GM19395 (cell line): ENCODE data around the gene INSL3.

Experiments used
- ATAC-seq: cut with Tn5 transposase; IDR thresholded peaks from one replicate; pipeline ENCODE4 v1.9.1; 2021; ENCODE audit warnings: mild to moderate bottlenecking, moderate library complexity; ENCODE audit not compliant: unreplicated experiment

Gene INSL3, protein sequence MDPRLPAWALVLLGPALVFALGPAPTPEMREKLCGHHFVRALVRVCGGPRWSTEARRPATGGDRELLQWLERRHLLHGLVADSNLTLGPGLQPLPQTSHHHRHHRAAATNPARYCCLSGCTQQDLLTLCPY

DNA sequence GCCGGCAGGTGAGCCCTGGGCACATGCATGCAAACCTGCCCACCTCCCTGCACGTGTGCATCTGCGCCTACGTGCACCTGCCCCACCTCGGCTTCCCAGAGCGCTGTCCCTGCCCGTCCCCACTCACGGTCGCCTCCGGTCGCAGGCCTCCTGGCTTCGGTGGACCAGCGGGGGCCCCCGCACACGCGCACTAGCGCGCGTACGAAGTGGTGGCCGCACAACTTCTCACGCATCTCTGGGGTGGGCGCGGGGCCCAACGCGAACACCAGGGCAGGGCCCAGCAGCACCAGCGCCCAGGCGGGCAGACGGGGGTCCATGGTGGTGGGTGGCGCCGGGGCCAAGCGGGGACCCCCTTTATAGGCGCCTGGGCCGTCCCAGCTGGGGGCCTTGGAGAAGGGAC, at the start of gene INSL3:
INSL3 (minus strand) TSS at position 330 of the 400 bp plus-strand sequence; CDS start at position 317, 13 bp downstream.
- ATAC-seq: no peak

DNA sequence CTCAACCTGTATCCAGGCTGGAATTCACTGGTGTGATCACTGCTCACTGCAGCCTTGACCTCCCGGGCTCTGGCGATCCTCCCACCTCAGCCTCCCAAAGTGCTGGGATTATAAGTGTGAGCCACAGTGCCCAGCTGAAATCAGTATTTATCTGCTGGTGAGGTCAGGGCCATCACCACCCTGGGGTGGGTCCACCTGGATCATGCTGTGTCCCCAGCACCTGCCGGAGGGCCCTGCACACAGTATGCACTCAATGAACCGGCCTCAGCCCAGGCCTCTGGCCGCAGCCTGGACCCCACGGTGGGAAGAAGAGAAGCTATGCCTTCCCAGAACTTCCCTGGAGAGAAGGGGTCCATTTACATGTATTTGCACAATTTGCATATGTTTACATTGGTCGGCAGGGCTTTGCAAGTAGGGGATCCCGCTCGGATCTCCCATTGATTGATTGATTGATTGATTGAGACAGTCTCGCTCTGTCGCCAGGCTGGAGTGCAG, 47.8 kb upstream of the INSL3 start:
- no peak for ATAC-seq

DNA sequence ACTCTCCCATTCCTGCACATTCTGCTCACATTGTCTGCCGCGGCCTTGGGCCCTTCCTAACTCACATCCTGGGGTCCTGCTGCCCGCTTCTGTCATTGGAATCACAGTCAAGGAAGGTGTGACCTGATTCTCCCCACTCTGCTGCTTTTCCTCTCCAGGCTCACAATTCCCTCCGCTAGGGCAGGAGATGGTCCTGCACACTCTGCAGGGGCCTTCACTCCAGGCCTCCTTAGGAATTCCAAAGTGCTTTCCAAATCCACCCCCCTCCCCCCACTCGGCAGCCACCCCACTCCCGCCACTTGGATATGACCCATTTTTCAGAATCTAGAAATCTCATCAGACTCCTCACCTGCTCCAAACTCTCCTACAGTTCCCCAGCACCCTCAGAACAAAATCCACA, 47.4 kb upstream of the INSL3 start:
- no peak for ATAC-seq

DNA sequence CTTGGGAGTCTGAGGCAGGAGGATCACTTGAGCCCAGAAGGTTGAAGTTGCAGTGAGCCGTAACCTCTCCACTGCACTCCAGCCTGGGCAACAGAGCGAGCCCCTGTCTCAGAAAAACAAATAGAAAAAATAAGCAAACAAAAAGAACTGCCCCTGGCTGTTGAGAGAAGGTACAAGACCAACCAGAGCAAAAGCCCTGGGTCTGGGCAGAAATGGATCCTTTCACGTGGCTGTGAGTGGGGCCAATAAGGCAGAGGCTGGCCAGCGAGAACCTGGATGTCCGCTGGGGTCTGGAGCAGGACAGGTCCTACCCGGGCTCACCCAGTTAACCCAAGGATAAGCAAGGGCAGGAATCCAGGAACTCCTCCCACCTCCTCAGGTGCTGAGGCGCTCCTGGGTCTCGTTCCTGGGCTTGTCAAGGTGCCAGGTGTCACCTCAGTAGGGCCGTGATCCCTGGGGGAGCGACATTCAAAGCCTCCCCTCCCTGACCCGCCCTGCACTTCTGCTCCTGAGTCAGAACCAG, 45.7 kb upstream of the INSL3 start:
- no peak for ATAC-seq

DNA sequence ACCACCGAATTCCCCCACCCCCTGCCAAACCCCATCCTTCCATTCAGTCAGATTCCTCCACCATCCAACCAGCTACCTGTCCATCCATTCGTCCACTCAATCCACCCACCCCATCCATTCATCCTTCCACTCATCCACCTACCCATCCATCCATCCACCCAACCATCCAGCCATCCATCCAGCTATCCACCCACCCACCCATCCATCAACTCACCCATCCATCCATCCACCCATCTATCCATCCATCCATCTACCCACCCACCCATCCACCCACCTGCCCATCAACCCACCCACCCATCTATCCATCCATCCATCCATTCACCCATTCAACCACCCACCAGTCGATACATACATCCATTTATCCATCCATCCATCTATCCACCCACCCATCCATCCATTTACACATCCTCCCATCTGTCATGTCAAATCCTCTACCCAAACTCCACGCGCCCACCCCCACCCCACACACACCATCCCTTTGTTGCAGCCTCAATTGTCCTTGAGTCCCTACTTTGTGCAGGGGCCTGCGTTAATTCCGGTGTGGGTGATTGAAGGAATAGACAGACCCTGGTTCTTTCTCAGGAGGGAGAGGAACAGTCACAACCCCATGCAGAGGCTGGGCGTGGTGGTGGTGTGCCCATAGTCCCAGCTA, 45.1 kb upstream of the INSL3 start:
- no peak for ATAC-seq

DNA sequence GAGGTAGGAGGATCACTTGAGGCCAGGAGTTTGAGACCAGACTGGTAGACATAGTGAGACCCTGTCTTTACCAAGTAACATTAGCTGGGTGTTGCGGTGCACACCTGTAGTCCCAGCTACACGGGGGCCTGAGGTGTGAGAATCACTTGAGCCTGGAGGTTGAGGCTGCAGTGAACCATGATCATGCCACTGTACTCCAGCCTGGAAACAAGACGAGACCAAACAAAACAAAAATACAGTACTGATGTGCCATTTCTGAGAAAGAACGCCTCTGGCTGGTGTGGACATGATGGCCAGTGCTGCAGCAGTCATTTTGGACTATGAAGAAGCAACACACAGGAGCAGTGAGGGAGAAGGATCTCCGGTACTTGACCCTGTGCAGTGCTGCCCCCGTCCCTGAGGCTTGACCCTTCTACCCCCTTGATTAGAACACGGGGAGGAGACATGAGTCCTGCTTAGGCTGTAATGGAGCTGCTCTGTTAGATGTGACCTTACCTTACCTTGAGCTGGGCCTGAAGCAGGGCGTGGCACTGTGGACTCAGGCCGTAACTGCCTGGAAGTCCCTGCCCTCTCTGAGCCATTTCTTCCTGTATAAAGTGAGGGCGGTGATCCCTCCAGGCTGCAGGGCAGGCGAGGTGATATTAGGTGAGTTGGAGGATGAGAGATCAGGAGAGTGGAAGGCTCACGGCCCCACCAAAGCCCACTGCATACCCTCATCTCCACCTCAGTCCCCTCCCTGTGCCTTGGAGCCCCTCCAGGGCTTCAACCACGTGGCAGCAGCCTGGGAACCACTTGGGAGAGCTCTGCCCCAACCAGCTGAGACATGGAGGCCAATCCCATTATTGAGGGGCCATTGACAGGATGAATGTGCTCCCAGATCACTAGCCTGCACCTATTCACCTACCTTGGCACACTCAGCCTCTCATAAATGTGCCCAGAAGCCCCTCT, 44.3 kb upstream of the INSL3 start:
- ATAC-seq: no peak

DNA sequence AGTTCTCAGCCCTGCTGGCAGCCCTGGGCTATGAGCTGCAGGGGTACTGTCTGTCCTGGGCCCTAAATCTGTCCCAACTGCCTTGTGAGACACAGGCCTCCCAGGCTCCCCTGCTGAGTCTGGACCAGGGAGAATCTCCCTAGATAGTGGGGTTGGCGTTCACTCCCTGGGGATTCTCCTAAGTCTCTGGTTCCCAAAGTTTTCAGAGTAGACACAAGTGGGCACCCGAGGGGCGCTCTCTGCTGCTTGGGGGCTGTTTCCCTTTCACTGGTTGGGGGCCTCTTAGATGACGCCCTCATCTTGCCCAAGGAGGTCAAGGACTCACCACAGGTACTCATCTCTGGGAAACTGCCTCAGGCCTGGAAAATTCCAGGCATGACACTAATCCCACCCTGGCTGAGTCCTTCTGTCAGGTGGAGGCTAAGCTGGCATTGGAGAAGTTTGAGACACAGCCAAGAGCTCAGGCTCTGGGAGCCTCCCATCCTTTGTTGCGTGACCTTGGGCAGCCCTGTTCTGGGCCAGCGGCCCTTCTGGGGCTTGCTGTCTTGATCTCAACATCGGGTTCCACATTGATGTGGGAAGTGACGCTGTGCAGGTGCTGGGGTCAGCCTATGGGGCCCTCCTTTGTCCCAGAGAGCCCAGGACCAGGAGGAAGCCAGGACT, 42.3 kb upstream of the INSL3 start:
- no peak for ATAC-seq

DNA sequence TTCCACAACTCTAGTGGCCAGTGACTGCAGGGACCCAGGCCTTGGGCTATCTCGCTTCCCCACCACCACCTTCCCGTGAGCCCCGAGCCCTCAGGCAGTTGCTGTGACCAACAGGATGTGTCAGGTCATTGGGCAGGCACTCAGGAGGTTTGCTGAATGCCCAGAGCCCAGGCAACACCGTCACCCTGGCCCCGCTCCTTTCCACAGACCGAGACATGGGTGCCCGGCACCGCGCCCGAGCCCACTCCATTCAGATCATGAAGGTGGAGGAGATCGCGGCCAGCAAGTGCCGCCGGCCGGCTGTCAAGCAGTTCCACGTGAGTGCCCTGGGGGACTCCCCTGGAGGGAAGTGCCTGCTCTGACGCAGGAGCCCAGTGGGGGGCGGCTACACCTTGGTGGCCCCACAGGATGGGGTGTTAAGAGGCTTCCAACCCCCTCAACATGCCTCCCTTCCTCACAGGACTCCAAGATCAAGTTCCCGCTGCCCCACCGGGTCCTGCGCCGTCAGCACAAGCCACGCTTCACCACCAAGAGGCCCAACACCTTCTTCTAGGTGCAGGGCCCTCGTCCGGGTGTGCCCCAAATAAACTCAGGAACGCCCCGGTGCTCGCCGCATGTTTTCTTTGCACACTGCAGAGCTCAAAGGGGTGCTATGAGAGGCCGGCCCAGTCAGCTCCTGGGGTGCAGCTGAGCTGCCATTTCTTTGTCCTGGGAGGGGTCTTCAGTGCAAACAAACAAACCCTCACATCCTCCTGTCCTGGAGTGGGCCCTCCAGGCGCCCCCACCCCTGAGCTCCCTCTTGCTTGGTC, 41.6 kb upstream of the INSL3 start:
- ATAC-seq: no peak

DNA sequence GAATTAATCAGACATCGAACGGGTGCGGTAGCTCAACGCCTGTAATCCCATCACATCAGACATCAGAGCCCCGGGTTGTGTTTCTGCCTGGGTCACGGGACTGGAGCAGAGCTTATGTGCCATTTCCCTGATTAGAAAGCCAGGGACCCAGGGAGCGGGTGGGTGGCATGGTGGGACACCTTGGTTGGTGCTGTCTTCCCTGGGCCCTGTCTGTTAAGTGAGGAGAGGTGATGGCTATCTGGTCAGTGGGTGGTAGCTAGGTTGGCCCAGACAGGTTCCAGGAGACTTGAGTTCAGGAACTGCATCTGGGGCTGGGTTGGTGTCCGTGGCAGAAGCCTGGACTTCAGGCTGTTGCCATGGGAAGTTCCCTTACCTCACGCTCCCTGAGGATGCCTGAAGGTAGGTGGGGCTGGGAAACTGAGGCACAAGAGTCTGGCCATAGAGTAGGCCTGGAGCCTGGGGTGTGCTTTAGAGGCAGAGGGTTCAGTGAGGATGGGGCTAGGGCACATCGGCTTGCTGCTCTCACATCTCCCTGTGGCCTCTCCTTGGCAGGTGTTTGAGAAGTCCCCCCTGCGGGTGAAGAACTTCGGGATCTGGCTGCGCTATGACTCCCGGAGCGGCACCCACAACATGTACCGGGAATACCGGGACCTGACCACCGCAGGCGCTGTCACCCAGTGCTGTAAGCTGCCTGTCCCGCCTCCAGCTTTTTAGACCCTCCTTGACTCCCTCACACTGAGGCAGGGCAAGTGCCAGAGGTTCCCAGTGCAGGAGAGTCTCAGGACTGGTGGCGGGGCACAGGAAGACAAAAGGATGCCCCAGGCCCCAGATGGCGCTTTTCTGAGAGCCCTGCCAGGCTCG, 40.5 kb upstream of the INSL3 start:
- ATAC-seq: no peak

DNA sequence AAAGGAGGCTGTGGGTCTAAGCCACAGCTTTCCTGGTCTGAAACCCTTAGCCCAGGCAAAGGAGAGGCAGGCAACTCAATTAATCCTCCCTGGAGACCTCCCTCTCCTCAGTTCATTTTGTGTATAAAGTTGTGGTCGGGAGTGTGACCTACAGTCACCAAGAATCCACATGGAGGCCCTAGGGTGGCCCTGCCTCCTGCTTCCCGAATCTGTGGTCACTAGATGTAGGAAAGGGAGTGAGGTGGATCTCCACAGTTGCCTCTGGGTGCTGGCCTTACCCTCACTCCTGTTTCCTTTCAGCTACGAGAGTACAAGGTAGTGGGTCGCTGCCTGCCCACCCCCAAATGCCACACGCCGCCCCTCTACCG, 39.7 kb upstream of the INSL3 start:
- no peak for ATAC-seq

DNA sequence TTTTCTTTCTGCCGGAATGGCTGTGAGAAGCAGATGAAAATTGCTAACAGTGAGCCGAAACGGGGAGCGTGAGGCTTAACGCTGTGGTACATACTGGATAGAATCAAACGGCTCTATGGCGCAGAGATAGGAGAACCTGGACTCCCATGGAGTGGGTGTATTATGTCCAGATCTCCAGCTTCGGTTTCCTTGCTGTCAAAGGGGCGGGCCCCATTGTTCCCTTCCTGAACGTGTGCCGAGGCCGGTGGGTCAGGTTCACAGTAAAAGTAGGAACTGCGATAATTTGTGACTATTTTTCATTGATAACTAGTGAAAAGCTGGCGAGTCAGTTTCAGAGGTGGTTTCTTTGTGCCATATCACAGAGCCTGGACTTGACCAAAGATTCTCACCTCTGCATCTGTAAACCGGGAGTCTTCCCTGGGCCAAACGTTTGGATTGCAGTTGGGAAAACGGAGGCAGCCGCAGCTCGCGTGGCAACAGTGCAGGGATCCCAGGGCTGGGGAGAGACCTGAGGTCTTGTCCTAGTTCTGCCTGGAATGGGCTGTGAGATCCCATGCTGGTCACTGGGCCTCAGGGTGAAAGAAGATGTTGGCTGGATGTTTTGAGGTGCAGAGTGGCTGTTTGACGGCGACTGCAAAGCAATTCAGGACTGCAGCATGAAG, 39.1 kb upstream of the INSL3 start:
- ATAC-seq: no peak

DNA sequence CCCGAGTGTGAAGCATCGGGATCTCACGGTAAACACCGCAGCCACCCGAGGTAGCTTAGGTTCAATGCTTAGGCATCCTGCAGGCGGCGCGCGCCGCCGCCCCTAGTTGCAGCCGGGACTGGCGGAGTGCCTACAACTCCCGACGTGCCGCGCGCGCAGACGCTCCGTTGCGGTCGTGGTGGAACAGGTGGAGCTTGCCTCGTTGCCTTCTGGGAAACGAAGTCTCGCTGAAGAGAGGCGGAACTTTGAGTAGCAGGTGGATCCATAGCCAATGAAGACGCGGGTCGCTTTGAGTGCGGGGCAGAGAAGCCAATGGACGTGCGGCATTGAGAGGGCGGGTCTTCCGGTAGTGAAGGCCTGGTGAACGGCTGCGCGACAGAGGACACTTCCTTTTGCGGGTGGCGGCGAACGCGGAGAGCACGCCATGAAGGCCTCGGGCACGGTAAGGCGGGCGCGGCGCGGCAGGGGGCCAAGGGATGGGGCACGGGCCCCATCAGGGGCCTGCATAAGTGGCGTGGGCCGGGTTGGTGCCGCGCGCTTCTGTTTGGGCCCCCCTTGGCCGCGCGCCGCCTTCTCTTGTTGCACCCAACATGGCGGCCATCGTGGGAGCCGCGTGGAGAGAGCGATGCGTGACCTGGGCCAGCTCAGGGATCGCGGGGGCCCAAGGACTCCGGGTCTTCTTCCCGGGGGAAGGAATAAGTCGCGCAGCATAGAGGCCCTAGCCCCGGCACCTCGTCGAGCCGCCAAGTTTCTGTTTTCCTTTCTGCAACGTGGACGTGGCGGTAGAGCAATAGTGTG, 38.4 kb upstream of the INSL3 start, which contains the start of gene RPL18A:
RPL18A (plus strand) TSS at position 378 of the 798 bp plus-strand sequence; CDS start at position 425, 47 bp downstream.
- peak; percentile 93 for ATAC-seq

DNA sequence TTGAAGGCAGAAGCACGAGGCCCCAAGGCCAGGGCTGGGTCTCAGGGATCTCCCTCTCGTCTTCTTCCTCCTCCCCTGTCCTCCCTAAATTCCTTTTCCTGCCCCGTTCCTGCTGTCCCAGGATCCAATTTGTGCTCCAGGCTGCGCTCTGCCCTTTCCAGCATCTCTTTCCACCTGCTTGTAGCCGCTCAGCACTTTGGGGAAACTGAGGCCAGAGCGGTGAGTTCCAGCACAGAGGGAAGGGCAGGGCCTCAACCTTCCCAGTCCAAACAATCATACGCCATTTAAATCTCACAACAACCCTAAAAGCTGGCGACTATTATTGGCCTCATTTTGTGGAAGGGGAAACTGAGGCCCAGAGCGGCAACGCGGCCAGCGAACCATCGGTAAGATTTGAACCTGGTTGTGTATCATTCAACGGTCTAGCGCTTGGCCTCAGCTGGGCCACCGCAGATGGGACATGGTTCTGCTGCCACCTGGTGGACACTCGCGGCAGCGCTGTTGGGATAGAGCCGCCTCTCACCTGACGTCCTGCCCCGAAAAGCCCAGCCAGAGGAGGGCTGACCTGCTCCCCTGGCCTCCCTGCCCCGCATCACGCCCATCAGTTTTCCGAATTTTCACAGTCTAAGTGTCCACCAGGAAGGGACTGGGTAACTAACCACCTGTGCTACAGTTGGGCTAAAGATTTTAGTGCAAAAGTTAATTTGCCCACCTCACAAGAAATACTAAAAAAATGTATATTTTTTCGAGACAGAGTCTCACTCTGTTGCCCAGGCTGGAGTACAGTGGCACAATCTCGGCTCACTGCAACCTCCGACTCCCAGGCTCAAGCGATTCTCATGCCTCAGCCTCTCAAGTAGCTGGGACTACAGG, 34.2 kb upstream of the INSL3 start:
- ATAC-seq: no peak

DNA sequence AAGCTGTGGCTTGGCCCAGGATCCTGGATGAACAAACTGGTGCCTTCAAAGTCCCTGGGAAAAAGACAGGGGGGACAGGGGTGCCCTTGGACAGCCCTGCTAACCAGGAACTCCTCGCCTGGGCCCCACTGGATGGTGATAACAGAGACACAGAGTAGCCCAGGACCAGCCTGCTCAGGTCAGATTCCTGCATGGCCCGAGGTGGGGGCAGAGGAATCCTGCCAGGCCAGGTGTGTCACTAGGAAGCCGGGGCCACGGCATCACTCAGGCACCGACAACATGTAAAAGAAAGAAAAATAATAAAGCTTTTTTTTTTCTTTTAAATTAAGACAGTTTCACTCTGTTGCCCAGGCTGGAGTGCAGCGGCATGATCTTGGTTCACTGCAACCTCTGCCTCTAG, 32.7 kb upstream of the INSL3 start:
- no peak for ATAC-seq

DNA sequence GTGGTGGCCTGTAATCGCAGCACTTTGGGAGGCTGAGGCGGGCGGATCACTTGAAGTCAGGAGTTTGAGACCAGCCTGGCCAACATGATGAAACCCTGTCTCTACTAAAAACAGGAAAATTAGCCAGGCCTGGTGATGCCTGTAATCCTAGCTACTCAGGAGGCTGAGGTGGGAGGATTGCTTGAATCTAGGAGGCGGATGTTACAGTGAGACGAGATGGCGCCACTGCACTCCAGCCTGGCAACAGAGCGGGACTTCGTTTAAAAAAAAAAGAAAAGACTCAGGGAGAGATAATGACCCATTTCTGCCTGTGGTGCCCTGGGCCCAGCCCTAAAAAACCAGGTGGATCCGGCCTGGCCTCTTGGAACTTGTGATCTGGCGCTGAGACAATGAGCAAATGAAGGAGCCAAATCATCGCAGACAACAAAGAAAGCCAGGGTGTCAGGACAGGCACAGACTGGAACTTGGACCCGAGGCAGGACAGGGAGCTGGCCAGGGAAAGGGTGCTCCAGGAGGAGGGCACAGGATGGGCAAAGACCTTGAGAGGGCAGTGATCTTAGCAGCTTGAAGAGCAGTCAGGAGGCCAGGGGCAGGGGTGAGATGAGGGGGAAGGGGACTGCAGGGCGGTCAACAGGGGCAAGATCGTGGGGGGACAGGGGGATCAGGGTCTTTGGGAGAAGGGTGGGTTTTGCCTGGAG, 27.4 kb upstream of the INSL3 start:
- no peak for ATAC-seq
